ENCODE data around the gene PSMD8. TPM values are rescaled to one million over a fixed set of nuclear protein-coding genes. Genes with fewer than 3 reads are reported as not detected.
"Not testable (repeated sequence)": the region's sequence is repeated elsewhere in the genome, so short reads cannot be mapped to it uniquely, and the experiment has no call there.

The PSMD8 gene
- total and polyA plus RNA-seq, 2 donors (not counting 3 experiments of a cell fraction or from before 2014, with no cell fraction given) = 203 to 543 TPM

DNA sequence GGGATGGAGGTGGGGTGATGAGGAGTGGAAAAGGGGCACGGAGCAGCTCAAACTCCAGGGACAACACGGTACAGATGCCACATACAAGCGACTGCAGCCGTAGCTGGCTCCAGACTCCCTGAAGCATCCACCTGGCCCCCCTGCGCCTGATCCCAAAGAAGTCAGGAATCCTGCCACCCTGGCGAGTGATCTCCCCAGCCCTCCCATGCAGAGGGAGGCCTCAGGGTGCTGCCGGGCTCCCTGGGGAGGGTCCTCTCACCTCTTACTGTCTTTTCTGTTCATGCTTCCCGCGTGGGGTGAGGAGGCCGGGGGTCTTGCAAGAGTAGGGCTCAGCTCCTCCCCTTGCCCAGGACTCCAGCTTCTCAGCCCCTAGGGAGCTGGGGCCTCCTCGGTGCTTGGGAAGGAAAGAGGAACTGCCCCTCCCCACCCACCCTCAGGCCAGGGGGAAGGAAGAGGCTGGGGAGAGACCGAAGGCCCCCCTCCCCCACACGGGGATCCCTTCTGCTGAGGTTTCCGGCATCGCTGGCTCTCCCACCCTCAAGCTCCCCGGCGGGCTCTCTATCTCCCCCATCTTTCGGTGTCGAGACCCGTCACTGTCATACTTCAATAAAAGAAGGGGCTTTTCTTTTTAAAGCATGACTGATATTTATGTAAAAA, 51.6 kb downstream of the PSMD8 start, which contains the start of gene RASGRP4:
RASGRP4 (minus strand) TSS at position 410 of the 657 bp plus-strand sequence; CDS start at position 282, 128 bp downstream.
- CTCF ChIA-PET = no interaction called here

DNA sequence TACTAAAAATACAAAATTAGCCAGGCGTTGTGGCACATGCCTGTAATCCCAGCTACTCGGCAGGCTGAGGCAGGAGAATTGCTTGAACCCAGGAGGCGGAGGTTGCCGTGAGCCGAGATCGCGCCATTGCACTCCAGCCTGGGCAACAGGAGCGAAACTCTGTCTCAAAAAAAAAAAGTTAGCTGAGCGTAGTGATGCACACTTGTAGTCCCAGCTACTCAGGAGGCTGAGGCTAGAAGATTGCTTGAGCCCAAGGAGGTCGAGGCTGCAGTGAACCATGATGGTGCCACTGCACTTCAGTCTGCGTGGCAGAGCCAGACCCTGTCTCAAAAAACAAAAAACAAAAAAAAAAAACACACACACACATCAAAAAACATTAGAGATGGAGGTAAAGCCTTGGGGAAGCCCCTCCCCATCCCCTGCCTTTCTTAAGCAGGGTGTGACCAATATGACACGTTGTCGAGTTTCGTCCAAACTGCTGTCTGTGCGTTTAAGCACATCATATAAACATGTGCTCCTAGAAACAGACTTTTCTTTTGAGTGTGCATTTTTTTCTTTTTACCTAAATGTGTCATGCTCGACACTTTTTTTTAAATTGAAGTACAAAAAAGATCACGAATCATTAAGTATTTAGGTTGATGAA, 52.8 kb downstream of the PSMD8 start:
- H3K9me3 ChIP-seq (replicated peaks; ENCODE audit: control insufficient read depth, insufficient read depth, low read length); FAIRE-seq; H3K36me3 ChIP-seq (ENCODE audit: control insufficient read depth in 2 of 2, extremely low read depth in 1 of 2, insufficient read depth in 2 of 2, low read length in 2 of 2); H3K4me2 ChIP-seq (ENCODE audit: insufficient read depth, low read length); H3K79me2 ChIP-seq (ENCODE audit: control insufficient read depth, insufficient read depth, low read length); H3K4me3 ChIP-seq (replicated peaks in 1 of 3; ENCODE audit: insufficient read depth in 1 of 3, low read depth in 1 of 3, low read length in 3 of 3); H2AFZ ChIP-seq (ENCODE audit: low read depth, low read length); H3K27ac ChIP-seq (ENCODE audit: insufficient read depth, low read depth, low read length); dilution Hi-C loops (cut with MboI; ENCODE audit: extremely low pct_ligation_motif_present, low sequenced_read_pairs); POLR2A ChIA-PET; H4K20me1 ChIP-seq (replicated peaks; ENCODE audit: control insufficient read depth, extremely low read depth, insufficient read depth, low read length); H3K27me3 ChIP-seq (ENCODE audit: control insufficient read depth in 2 of 2, insufficient read depth in 2 of 2, low read length in 2 of 2); H3K9ac ChIP-seq (replicated peaks; ENCODE audit: extremely low read depth, insufficient read depth, low read length); H3K9me1 ChIP-seq (replicated peaks; ENCODE audit: control insufficient read depth, extremely low read depth, insufficient read depth, low read length); H3K4me1 ChIP-seq (ENCODE audit: control insufficient read depth, extremely low read depth, insufficient read depth, low read length); intact Hi-C loops (cut with micrococcal nuclease); BruUV-seq (replicated peaks); DNase-seq (ENCODE audit: low read depth, low spot score): not testable (repeated sequence)
- CTCF ChIA-PET = interaction anchor here (0.9 kb wide), 1 partner anchor 285 kb away, joined by 3 read pairs; no protein-coding TSS in a partner anchor

More for the DNA sequence above, 51.6 kb downstream of the PSMD8 start, which contains the start of gene RASGRP4:
- no peaks in the 10 kb centered on the region for H3K4me1 ChIP-seq (ENCODE audit: control insufficient read depth, extremely low read depth, insufficient read depth, low read length)
- intact Hi-C loops (cut with micrococcal nuclease) (no loop called here), dilution Hi-C loops (cut with MboI; ENCODE audit: extremely low pct_ligation_motif_present, low sequenced_read_pairs) (no loop called here)
- no peaks in the 10 kb centered on the region for H3K9me3 ChIP-seq (replicated peaks; ENCODE audit: control insufficient read depth, insufficient read depth, low read length)
- H2AFZ ChIP-seq (ENCODE audit: low read depth, low read length) = no peak within 1 kb of the TSS
- POLR2A ChIA-PET = no interaction called here
- H3K4me3 ChIP-seq (replicated peaks in 1 of 3; ENCODE audit: insufficient read depth in 1 of 3, low read depth in 1 of 3, low read length in 3 of 3) = no peak within 1 kb of the TSS
- TF ChIP-seq EZH2 (IDR thresholded peaks at IDR 0.05; ENCODE audit: borderline replicate concordance, low read depth, low read length, severe bottlenecking) (no peak), POLR2AphosphoS5 (IDR thresholded peaks at IDR 0.05; ENCODE audit: insufficient read depth, low read depth, low read length) (no peak), JUN (IDR thresholded peaks at IDR 0.05; ENCODE audit: borderline replicate concordance, insufficient read depth, insufficient read length, low read depth) (no peak), POLR2A (IDR thresholded peaks at IDR 0.05; ENCODE audit: low read depth, low read length) (no peak), GATA2 (IDR thresholded peaks at IDR 0.05; ENCODE audit: insufficient read depth, insufficient read length, low read depth, low read length) (no peak), MYC (IDR thresholded peaks at IDR 0.05; ENCODE audit: low read depth, low read length) (no peak), FOS (IDR thresholded peaks at IDR 0.05; ENCODE audit: borderline replicate concordance, insufficient read depth, low read length) (no peak)
- TF ChIP-seq, protein P1, sequence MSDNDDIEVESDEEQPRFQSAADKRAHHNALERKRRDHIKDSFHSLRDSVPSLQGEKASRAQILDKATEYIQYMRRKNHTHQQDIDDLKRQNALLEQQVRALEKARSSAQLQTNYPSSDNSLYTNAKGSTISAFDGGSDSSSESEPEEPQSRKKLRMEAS (IDR thresholded peaks at IDR 0.05; ENCODE audit: insufficient read depth, insufficient read length) = no peak
- TF ChIP-seq, protein P2, sequence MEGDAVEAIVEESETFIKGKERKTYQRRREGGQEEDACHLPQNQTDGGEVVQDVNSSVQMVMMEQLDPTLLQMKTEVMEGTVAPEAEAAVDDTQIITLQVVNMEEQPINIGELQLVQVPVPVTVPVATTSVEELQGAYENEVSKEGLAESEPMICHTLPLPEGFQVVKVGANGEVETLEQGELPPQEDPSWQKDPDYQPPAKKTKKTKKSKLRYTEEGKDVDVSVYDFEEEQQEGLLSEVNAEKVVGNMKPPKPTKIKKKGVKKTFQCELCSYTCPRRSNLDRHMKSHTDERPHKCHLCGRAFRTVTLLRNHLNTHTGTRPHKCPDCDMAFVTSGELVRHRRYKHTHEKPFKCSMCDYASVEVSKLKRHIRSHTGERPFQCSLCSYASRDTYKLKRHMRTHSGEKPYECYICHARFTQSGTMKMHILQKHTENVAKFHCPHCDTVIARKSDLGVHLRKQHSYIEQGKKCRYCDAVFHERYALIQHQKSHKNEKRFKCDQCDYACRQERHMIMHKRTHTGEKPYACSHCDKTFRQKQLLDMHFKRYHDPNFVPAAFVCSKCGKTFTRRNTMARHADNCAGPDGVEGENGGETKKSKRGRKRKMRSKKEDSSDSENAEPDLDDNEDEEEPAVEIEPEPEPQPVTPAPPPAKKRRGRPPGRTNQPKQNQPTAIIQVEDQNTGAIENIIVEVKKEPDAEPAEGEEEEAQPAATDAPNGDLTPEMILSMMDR (IDR thresholded peaks at IDR 0.05; ENCODE audit: extremely low read depth in 1 of 2, insufficient read depth in 1 of 2, low read depth in 1 of 2, low read length in 2 of 2) = no peak
- no peaks in the 10 kb centered on the region for H4K20me1 ChIP-seq (replicated peaks; ENCODE audit: control insufficient read depth, extremely low read depth, insufficient read depth, low read length)
- FAIRE-seq = no peak
- H3K27ac ChIP-seq (ENCODE audit: insufficient read depth, low read depth, low read length) = no peak within 1 kb of the TSS
- no peaks in the 10 kb centered on the region for H3K79me2 ChIP-seq (ENCODE audit: control insufficient read depth, insufficient read depth, low read length)
- H3K36me3 ChIP-seq (ENCODE audit: control insufficient read depth in 2 of 2, extremely low read depth in 1 of 2, insufficient read depth in 2 of 2, low read length in 2 of 2) = no peaks in the 10 kb centered on the region
- H3K9ac ChIP-seq (replicated peaks; ENCODE audit: extremely low read depth, insufficient read depth, low read length) = no peak within 1 kb of the TSS
- no peaks in the 10 kb centered on the region for H3K27me3 ChIP-seq (ENCODE audit: control insufficient read depth in 2 of 2, insufficient read depth in 2 of 2, low read length in 2 of 2)
- no peak for DNase-seq (ENCODE audit: low read depth, low spot score)
- BruUV-seq (replicated peaks) = no TSS peak
- no peaks in the 10 kb centered on the region for H3K9me1 ChIP-seq (replicated peaks; ENCODE audit: control insufficient read depth, extremely low read depth, insufficient read depth, low read length)
- no peak within 1 kb of the TSS for H3K4me2 ChIP-seq (ENCODE audit: insufficient read depth, low read length)
